Fibroblast of lung (primary cell): ENCODE data around the gene DENND6B. TPM values are rescaled to one million over a fixed set of nuclear protein-coding genes. Genes with fewer than 3 reads are reported as not detected.

Experiments used
- DNase-seq, 2 donors: peaks; one replicate each; pipeline versions ENCODE4 v3.0.0 to v3.0.0-alpha.2; 2010; ENCODE audit warnings: low read depth in 2 of 2
- H2AFZ ChIP-seq: 2 replicates; pipeline ENCODE4 v1.5.1; 2012; ENCODE audit warnings: low read length, control low read depth, inconsistent platforms
- H3K27ac ChIP-seq: 2 replicates; pipeline ENCODE4 v1.5.1; 2011; ENCODE audit warnings: low read length, control low read depth; ENCODE audit not compliant: insufficient read depth
- H3K27me3 ChIP-seq: 2 replicates; pipeline ENCODE4 v1.5.1; 2011; ENCODE audit warnings: mild to moderate bottlenecking, low read length; ENCODE audit not compliant: control insufficient read depth, insufficient read depth
- H3K36me3 ChIP-seq: 2 replicates; pipeline ENCODE4 v1.5.1; 2011; ENCODE audit warnings: low read length; ENCODE audit not compliant: control insufficient read depth, insufficient read depth
- H3K4me1 ChIP-seq: 2 replicates; pipeline ENCODE4 v1.5.1; 2011; ENCODE audit warnings: low read length; ENCODE audit not compliant: control insufficient read depth, insufficient read depth; ENCODE audit errors: extremely low read depth
- H3K4me2 ChIP-seq: 2 replicates; pipeline ENCODE4 v1.5.1; 2011; ENCODE audit warnings: low read length, control low read depth; ENCODE audit not compliant: insufficient read depth; ENCODE audit errors: extremely low read depth
- H3K4me3 ChIP-seq, 4 experiments: fragments of 200-600 bp in 1 of 4; sonication (generic) in 1 of 4; replicated peaks in 1 of 4; 2 replicates each; pipeline ENCODE4 v1.5.1; 2011 to 2016; ENCODE audit warnings: low read length in 4 of 4, low read depth in 3 of 4, mild to moderate bottlenecking in 3 of 4, control low read depth in 2 of 4, inconsistent platforms in 1 of 4, mixed read lengths in 1 of 4; ENCODE audit not compliant: insufficient read depth in 1 of 4; ENCODE audit errors: control extremely low read depth in 1 of 4
- H3K79me2 ChIP-seq: 2 replicates; pipeline ENCODE4 v1.5.1; 2012; ENCODE audit warnings: mild to moderate bottlenecking, low read length, inconsistent platforms; ENCODE audit not compliant: control insufficient read depth, insufficient read depth
- H3K9ac ChIP-seq: 2 replicates; pipeline ENCODE4 v1.5.1; 2011; ENCODE audit warnings: mild to moderate bottlenecking, low read length, control low read depth; ENCODE audit not compliant: insufficient read depth
- H3K9me3 ChIP-seq: 2 replicates; pipeline ENCODE4 v1.5.1; 2012; ENCODE audit warnings: low read depth, low read length; ENCODE audit not compliant: control insufficient read depth, insufficient read depth
- H4K20me1 ChIP-seq: 2 replicates; pipeline ENCODE4 v1.5.1; 2011; ENCODE audit warnings: low read length; ENCODE audit not compliant: control insufficient read depth, insufficient read depth; ENCODE audit errors: extremely low read depth
- CTCF ChIP-seq, 2 donors: IDR thresholded peaks in 1 of 2; conservative IDR thresholded peaks in 1 of 2; 1 replicate in 1 of 2; 2 replicates in 1 of 2; pipeline ENCODE4 v1.5.1; 2011 to 2012; ENCODE audit warnings: low read length in 2 of 2, control low read depth in 1 of 2, inconsistent platforms in 1 of 2, low read depth in 1 of 2, mild to moderate bottlenecking in 1 of 2
- EZH2 ChIP-seq: IDR thresholded peaks from 2 replicates; pipeline ENCODE4 v1.5.1; 2012; ENCODE audit warnings: low read length, control low read depth, mild to moderate bottlenecking; ENCODE audit errors: missing control alignments
- polyA plus RNA-seq, 2 donors: library from polyadenylated mRNA; depleted of rRNA in 1 of 2; stranded (reverse) in 1 of 2; unstranded in 1 of 2; fragments of >200 nt; gene quantifications; 2 replicates each; pipeline ENCODE4 v1.2.1, GENCODE V29; 2011 to 2012; ENCODE audit warnings: missing spikeins in 1 of 2
- total RNA-seq: library from RNA; depleted of rRNA; stranded (reverse); fragments of >200 nt; gene quantifications from 2 replicates; pipeline ENCODE4 v1.2.1, GENCODE V29; 2014

Gene DENND6B
- total and polyA plus RNA-seq, 2 donors (not counting 1 experiment from before 2014, with no cell fraction given): 1.9 to 2.0 TPM

- Histone ChIP-seq H3K27me3 (no peaks in the 10 kb centered on the region), H4K20me1 (no peaks in the 10 kb centered on the region), H3K36me3 (peaks cover 38% of the 10 kb centered on the region), H3K9me3 (no peaks in the 10 kb centered on the region), H3K79me2 (peaks cover 93% of the 10 kb centered on the region), H3K4me3 (peak overlapping the region in 1 of 4 experiments; percentile 39), H3K4me2 (peak overlapping the region; percentile 61), H3K9ac (no peak overlapping the region), H3K4me1 (peaks cover 29% of the 10 kb centered on the region), H3K27ac (peak overlapping the region; percentile 50), H2AFZ (no peak overlapping the region)
- DNase-seq: no peak
- TF ChIP-seq EZH2: no peak
Measured at GRCh38 chr22:50292643-50293440, 34.0 kb downstream of the DENND6B start.

- Histone ChIP-seq H3K27me3 (no peaks in the 10 kb centered on the region), H3K36me3 (peaks cover 55% of the 10 kb centered on the region), H3K4me3 (no peak overlapping the region), H3K9ac (no peak overlapping the region), H2AFZ (no peak overlapping the region), H3K4me1 (peaks cover 18% of the 10 kb centered on the region), H4K20me1 (no peaks in the 10 kb centered on the region), H3K79me2 (peaks cover 76% of the 10 kb centered on the region), H3K4me2 (no peak overlapping the region), H3K27ac (no peak overlapping the region), H3K9me3 (no peaks in the 10 kb centered on the region)
- DNase-seq: no peak
- TF ChIP-seq EZH2 (no peak), CTCF (conservative IDR thresholded peaks at IDR 0.05 in 1 of 2, IDR thresholded peaks at IDR 0.05 in 1 of 2; ENCODE audit: low read depth in 1 of 2, low read length in 2 of 2) (no peak)
Measured at GRCh38 chr22:50289942-50290630, 36.7 kb downstream of the DENND6B start.

GRCh38 chr22:50289151-50289941, 37.5 kb downstream of the DENND6B start:
- Histone ChIP-seq H3K27me3 (no peaks in the 10 kb centered on the region), H3K4me1 (peaks cover 17% of the 10 kb centered on the region), H4K20me1 (no peaks in the 10 kb centered on the region), H3K4me2 (no peak overlapping the region), H3K27ac (no peak overlapping the region), H3K79me2 (peaks cover 69% of the 10 kb centered on the region), H2AFZ (no peak overlapping the region), H3K36me3 (peaks cover 60% of the 10 kb centered on the region), H3K4me3 (no peak overlapping the region), H3K9me3 (no peaks in the 10 kb centered on the region), H3K9ac (no peak overlapping the region)
- TF ChIP-seq EZH2 (no peak), CTCF (conservative IDR thresholded peaks at IDR 0.05 in 1 of 2, IDR thresholded peaks at IDR 0.05 in 1 of 2; ENCODE audit: low read depth in 1 of 2, low read length in 2 of 2) (no peak)
- DNase-seq: no peak
